ENCODE results near the gene PLB1. TPM values are rescaled to one million over a fixed set of nuclear protein-coding genes. Genes with fewer than 3 reads are reported as not detected.

PLB1 gene
- total and polyA plus RNA-seq, 4 experiments from 2014 or later: 0.38 to 0.91 (median 0.82) TPM

DNA sequence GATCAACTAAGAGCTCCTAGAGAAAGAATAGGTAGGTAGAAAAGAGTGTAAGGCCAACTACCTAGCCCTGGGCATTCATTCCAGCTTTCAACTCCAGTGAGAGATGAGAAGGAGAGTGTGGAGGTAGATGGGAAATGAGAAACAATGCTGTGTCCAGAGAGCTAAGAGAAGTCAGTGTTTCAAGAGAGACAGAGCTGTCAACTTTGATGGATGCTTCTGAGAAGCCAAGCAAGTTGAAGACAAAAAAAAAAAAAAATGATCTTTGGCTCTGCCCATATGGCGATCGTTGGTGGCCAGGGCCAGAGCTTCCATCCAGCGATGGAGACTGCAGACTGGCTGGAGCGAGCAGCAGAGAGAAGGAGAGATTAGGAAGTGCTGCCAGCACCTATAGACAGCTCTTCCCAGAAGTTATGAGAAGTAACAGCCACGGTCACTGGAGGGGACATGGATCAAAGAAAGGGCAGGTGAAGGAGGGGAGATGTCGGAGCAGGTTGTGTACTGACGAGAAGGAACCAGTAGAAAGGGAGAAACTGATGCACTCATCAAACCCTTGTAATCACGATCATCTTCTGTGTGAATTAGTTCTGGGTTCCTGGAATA lies 143.3 kb downstream of the PLB1 start:
- no peak for DNase-seq
- Histone ChIP-seq H3K4me1 (ENCODE audit: insufficient read depth, low read length) (no peaks in the 10 kb centered on the region), H3K27me3 (ENCODE audit: insufficient read depth, low read length) (no peaks in the 10 kb centered on the region), H3K9me3 (ENCODE audit: control insufficient read depth in 1 of 2, low read length in 2 of 2) (no peaks in the 10 kb centered on the region), H3K27ac (ENCODE audit: low read depth, low read length) (no peak overlapping the region), H3K36me3 (ENCODE audit: insufficient read depth, low read length) (no peaks in the 10 kb centered on the region), H3K4me3 (ENCODE audit: low read length in 2 of 2) (no peak overlapping the region)
- Mint-ChIP-seq H3K4me3 (no peak overlapping the region), H3K4me1 (peaks cover 2 to 10% (median 7%) of the 10 kb centered on the region in 4 donors), H3K36me3 (no peaks in the 10 kb centered on the region), H3K9me3 (no peaks in the 10 kb centered on the region), H3K27me3 (no peaks in the 10 kb centered on the region), H3K27ac (peak overlapping the region in 5 of 7 donors; percentile 29 to 77 (median 65))
- intact Hi-C loops (cut with micrococcal nuclease): no loop called here
- ChIA-PET CTCF (ENCODE audit: partially characterized antibody) (interaction anchor here (0.7 to 0.8 kb wide), 3 partner anchors 14 to 107 kb away, joined by 3 to 4 read pairs (median 3); no protein-coding TSS in a partner anchor), POLR2A (ENCODE audit: partially characterized antibody) (interaction anchor here (0.6 to 0.7 kb wide), 2 partner anchors 96 to 114 kb away, joined by 3 to 4 read pairs; no protein-coding TSS in a partner anchor)

DNA sequence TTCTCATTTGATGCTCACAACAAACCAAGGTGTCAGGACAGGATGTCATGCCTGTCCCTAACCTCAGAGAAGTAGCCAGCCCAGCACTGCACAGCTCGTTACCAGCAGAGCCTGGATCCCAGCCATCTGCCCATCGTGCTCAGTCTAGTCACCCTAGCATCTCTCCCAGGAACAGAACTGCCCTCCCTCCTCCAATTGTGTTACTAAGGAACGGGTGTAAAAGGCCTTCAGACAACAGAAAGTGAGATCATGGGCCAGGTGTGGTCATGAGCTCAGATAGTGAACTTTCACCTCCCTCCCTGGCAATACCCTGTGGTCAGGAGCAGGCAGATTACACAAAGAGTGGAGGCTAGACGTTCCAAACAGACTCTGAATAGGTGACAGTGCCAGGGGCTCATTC lies 144.0 kb downstream of the PLB1 start:
- H3K4me3 ChIP-seq (ENCODE audit: low read length in 2 of 2): no peak overlapping the region
- Mint-ChIP-seq H3K9me3 (no peaks in the 10 kb centered on the region), H3K4me3 (no peak overlapping the region), H3K36me3 (no peaks in the 10 kb centered on the region), H3K27me3 (no peaks in the 10 kb centered on the region), H3K27ac (peak overlapping the region in 3 of 7 donors; percentile 29 to 89 (median 81)), H3K4me1 (peaks cover 2 to 10% (median 7%) of the 10 kb centered on the region in 4 donors)
- H3K9me3 ChIP-seq (ENCODE audit: control insufficient read depth in 1 of 2, low read length in 2 of 2): no peaks in the 10 kb centered on the region
- no peaks in the 10 kb centered on the region for H3K36me3 ChIP-seq (ENCODE audit: insufficient read depth, low read length)
- CTCF ChIA-PET (ENCODE audit: partially characterized antibody): interaction anchor here (0.7 kb wide), 1 partner anchor 15 kb away, joined by 3 read pairs; no protein-coding TSS in a partner anchor
- POLR2A ChIA-PET (ENCODE audit: partially characterized antibody): interaction anchor here (0.6 kb wide), 1 partner anchor 95 kb away, joined by 4 read pairs; no protein-coding TSS in a partner anchor
- no peak for DNase-seq
- no peak overlapping the region for H3K27ac ChIP-seq (ENCODE audit: low read depth, low read length)
- intact Hi-C loops (cut with micrococcal nuclease): no loop called here
- no peaks in the 10 kb centered on the region for H3K27me3 ChIP-seq (ENCODE audit: insufficient read depth, low read length)
- no peaks in the 10 kb centered on the region for H3K4me1 ChIP-seq (ENCODE audit: insufficient read depth, low read length)

DNA sequence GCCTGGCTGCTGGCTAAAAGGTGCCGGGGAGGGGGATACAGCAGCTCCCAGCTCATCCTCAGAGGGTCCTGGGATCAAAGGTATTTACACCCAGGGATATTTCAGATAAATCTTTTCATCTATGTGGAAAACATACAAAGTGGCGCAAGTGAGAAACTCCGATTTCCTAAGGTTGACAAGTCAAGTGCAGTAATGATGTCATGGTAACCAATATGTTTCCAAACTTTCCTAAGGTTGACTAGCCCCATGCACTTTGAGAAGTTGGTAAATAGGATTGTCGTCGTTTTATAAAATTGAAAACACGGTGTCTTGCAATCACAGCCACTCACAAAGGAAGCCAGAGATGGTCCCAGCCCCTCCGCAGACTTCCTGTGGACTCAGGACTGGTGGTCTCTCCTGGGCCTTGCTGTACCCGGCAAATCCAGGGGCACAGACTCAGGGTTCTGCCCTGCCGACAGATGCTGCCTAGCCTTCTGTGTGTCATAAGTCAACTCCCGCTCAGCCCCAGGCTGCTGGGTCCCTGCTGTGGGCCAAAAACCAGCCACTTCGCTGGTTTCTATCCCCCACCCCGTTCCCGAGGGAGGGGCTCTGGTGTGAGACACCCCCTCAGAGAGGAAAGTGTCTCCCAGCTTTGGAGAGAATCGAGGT lies 144.5 kb downstream of the PLB1 start:
- no peaks in the 10 kb centered on the region for H3K9me3 Mint-ChIP-seq
- no peak overlapping the region for H3K4me3 Mint-ChIP-seq
- Histone ChIP-seq H3K36me3 (ENCODE audit: insufficient read depth, low read length) (no peaks in the 10 kb centered on the region), H3K4me3 (ENCODE audit: low read length in 2 of 2) (no peak overlapping the region), H3K27me3 (ENCODE audit: insufficient read depth, low read length) (no peaks in the 10 kb centered on the region), H3K9me3 (ENCODE audit: control insufficient read depth in 1 of 2, low read length in 2 of 2) (no peaks in the 10 kb centered on the region), H3K4me1 (ENCODE audit: insufficient read depth, low read length) (no peaks in the 10 kb centered on the region), H3K27ac (ENCODE audit: low read depth, low read length) (no peak overlapping the region)
- peak overlapping the region in 3 of 7 donors; percentile 29 to 89 (median 51) for H3K27ac Mint-ChIP-seq
- intact Hi-C loops (cut with micrococcal nuclease): no loop called here
- ChIA-PET CTCF (ENCODE audit: partially characterized antibody) (no interaction called here), POLR2A (ENCODE audit: partially characterized antibody) (no interaction called here)
- no peaks in the 10 kb centered on the region for H3K27me3 Mint-ChIP-seq
- H3K36me3 Mint-ChIP-seq: no peaks in the 10 kb centered on the region
- peaks cover 2 to 10% (median 8%) of the 10 kb centered on the region in 4 donors for H3K4me1 Mint-ChIP-seq
- DNase-seq: no peak

DNA sequence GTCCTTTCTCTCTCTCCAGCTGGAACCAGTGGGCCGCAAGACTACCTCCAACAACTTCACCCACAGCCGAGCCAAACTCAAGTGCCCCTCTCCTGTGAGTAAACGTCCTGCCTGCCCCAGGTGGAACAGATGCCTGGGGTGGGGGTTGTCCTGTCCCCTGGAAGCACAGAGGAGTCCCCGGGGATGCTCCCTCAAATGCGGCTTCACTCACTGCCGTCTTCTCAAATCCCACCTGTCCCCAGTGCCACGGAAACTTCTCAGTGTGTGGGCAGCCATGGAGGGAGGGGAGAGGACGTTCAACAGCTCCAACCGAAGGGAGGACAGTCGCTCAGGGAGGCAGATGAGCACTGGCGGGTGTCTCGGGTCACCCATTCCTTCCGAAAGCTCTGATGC lies 145.0 kb downstream of the PLB1 start:
- Mint-ChIP-seq H3K36me3 (no peaks in the 10 kb centered on the region), H3K4me3 (no peak overlapping the region), H3K9me3 (no peaks in the 10 kb centered on the region), H3K27ac (peak overlapping the region in 3 of 7 donors; percentile 31 to 89 (median 51)), H3K4me1 (peaks cover 2 to 10% (median 6%) of the 10 kb centered on the region in 4 donors), H3K27me3 (no peaks in the 10 kb centered on the region)
- Histone ChIP-seq H3K27ac (ENCODE audit: low read depth, low read length) (no peak overlapping the region), H3K36me3 (ENCODE audit: insufficient read depth, low read length) (no peaks in the 10 kb centered on the region), H3K27me3 (ENCODE audit: insufficient read depth, low read length) (no peaks in the 10 kb centered on the region), H3K4me3 (ENCODE audit: low read length in 2 of 2) (no peak overlapping the region), H3K4me1 (ENCODE audit: insufficient read depth, low read length) (no peaks in the 10 kb centered on the region), H3K9me3 (ENCODE audit: control insufficient read depth in 1 of 2, low read length in 2 of 2) (no peaks in the 10 kb centered on the region)
- CTCF ChIA-PET (ENCODE audit: partially characterized antibody): no interaction called here
- POLR2A ChIA-PET (ENCODE audit: partially characterized antibody): no interaction called here
- intact Hi-C loops (cut with micrococcal nuclease): no loop called here
- no peak for DNase-seq

DNA sequence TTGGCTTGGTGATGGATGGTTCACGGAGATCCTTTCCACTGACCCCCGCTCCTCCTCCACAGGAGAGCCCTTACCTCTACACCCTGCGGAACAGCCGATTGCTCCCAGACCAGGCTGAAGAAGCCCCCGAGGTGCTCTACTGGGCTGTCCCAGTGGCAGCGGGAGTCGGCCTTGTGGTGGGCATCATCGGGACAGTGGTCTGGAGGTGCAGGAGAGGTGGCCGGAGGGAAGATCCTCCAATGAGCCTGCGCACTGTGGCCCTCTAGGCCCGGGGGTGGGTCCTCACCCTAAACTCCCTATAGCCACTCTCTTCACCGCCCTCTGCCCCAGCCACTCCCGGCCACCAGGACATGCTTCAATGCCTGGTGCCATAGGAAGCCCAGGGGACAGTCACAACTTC lies 146.9 kb downstream of the PLB1 start:
- intact Hi-C loops (cut with micrococcal nuclease): no loop called here
- CTCF ChIA-PET (ENCODE audit: partially characterized antibody): no interaction called here
- Mint-ChIP-seq H3K27ac (no peak overlapping the region), H3K36me3 (no peaks in the 10 kb centered on the region), H3K4me3 (no peak overlapping the region), H3K9me3 (no peaks in the 10 kb centered on the region), H3K27me3 (no peaks in the 10 kb centered on the region), H3K4me1 (peaks cover 2 to 10% (median 7%) of the 10 kb centered on the region in 4 donors)
- POLR2A ChIA-PET (ENCODE audit: partially characterized antibody): interaction anchor here (1.1 kb wide), 1 partner anchor 17 kb away, joined by 3 read pairs; no protein-coding TSS in a partner anchor
- H3K36me3 ChIP-seq (ENCODE audit: insufficient read depth, low read length): no peaks in the 10 kb centered on the region
- H3K27me3 ChIP-seq (ENCODE audit: insufficient read depth, low read length): no peaks in the 10 kb centered on the region
- no peak overlapping the region for H3K27ac ChIP-seq (ENCODE audit: low read depth, low read length)
- no peak for DNase-seq
- H3K4me3 ChIP-seq (ENCODE audit: low read length in 2 of 2): no peak overlapping the region
- no peaks in the 10 kb centered on the region for H3K9me3 ChIP-seq (ENCODE audit: control insufficient read depth in 1 of 2, low read length in 2 of 2)
- no peaks in the 10 kb centered on the region for H3K4me1 ChIP-seq (ENCODE audit: insufficient read depth, low read length)

DNA sequence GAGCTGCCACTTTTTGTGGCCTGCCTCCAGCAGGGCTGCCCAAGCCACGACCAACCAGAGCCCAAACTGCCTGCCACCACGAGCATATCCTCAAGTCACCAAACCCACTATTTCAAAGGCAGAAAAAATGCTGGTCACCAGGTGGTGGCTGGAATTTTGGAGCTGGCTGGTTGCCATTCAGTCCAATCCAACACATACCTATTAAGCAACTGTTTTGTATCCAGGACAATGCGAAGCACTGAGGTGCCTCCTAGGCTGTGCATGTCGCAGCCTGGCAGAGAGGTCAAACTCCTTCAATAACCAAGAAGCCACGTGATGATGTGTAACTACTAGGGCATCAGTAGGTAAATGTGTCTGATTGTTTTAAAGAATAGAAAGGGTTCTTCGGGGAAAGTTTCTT lies 147.5 kb downstream of the PLB1 start:
- H3K27ac Mint-ChIP-seq: peak overlapping the region in 4 of 7 donors; percentile 37 to 74 (median 52)
- intact Hi-C loops (cut with micrococcal nuclease): no loop called here

DNA sequence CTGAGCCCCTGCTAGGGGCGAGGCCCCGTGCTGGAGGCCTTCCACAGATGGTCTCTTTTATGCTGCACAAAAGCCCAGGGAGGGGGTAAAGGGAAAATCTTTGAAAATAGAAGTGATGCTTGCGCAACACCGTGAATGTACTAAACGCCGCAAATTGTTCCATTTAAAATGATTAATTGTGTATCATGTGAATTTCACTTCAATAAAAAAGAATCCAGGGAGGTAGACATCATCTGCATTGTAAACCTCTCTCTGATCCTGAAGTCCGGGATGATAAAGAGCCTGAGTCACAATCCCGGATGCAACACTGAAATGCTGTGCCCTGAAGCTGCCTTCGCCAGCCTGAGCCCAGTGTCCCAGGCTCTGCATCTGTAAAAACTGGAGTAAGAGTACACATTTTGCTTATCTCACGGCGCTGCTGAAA lies 148.1 kb downstream of the PLB1 start:
- CTCF ChIA-PET (ENCODE audit: partially characterized antibody): interaction anchor here (1.4 kb wide), 1 partner anchor 50 kb away, joined by 3 read pairs; no protein-coding TSS in a partner anchor
- Histone ChIP-seq H3K27ac (ENCODE audit: low read depth, low read length) (no peak overlapping the region), H3K4me1 (ENCODE audit: insufficient read depth, low read length) (no peaks in the 10 kb centered on the region), H3K36me3 (ENCODE audit: insufficient read depth, low read length) (no peaks in the 10 kb centered on the region), H3K9me3 (ENCODE audit: control insufficient read depth in 1 of 2, low read length in 2 of 2) (no peaks in the 10 kb centered on the region), H3K27me3 (ENCODE audit: insufficient read depth, low read length) (no peaks in the 10 kb centered on the region), H3K4me3 (ENCODE audit: low read length in 2 of 2) (no peak overlapping the region)
- Mint-ChIP-seq H3K4me1 (peaks cover 0 to 15% (median 7%) of the 10 kb centered on the region in 4 donors), H3K9me3 (no peaks in the 10 kb centered on the region), H3K36me3 (no peaks in the 10 kb centered on the region), H3K4me3 (no peak overlapping the region), H3K27ac (peak overlapping the region in 2 of 7 donors; percentile 27 to 74), H3K27me3 (no peaks in the 10 kb centered on the region)
- intact Hi-C loops (cut with micrococcal nuclease): no loop called here
- DNase-seq: no peak
- POLR2A ChIA-PET (ENCODE audit: partially characterized antibody): no interaction called here

More for the DNA sequence above, 147.5 kb downstream of the PLB1 start:
- Mint-ChIP-seq H3K27me3 (no peaks in the 10 kb centered on the region), H3K4me3 (no peak overlapping the region), H3K36me3 (no peaks in the 10 kb centered on the region), H3K4me1 (peaks cover under 1 to 13% (median 7%) of the 10 kb centered on the region in 4 donors), H3K9me3 (no peaks in the 10 kb centered on the region)
- CTCF ChIA-PET (ENCODE audit: partially characterized antibody): no interaction called here
- no peaks in the 10 kb centered on the region for H3K36me3 ChIP-seq (ENCODE audit: insufficient read depth, low read length)
- H3K9me3 ChIP-seq (ENCODE audit: control insufficient read depth in 1 of 2, low read length in 2 of 2): no peaks in the 10 kb centered on the region
- no peak overlapping the region for H3K27ac ChIP-seq (ENCODE audit: low read depth, low read length)
- no peaks in the 10 kb centered on the region for H3K4me1 ChIP-seq (ENCODE audit: insufficient read depth, low read length)
- H3K4me3 ChIP-seq (ENCODE audit: low read length in 2 of 2): no peak overlapping the region
- no peak for DNase-seq
- no peaks in the 10 kb centered on the region for H3K27me3 ChIP-seq (ENCODE audit: insufficient read depth, low read length)
- POLR2A ChIA-PET (ENCODE audit: partially characterized antibody): no interaction called here

Data from CD4-positive, alpha-beta memory T cell (primary cell).